HepG2 (cell line): ENCODE results near the gene ARL6IP4. TPM values are rescaled to one million over a fixed set of nuclear protein-coding genes. Genes with fewer than 3 reads are reported as not detected.

Experiments
- FOXM1 ChIP-seq: sonication (generic); formaldehyde crosslinking; IDR thresholded peaks from 2 replicates; pipeline ENCODE4 v1.5.0; 2020; ENCODE audit warnings: missing genetic modification reagents
- FOXP4 ChIP-seq: sonication (generic); formaldehyde crosslinking; IDR thresholded peaks from 2 replicates; pipeline ENCODE4 v1.4.0; 2020; ENCODE audit warnings: missing genetic modification reagents
- HNF4G ChIP-seq, 2 experiments: sonication (generic) in 1 of 2; formaldehyde crosslinking in 1 of 2; IDR thresholded peaks; 2 replicates each; pipeline versions ENCODE4 v1.4.0 to v1.6.1; 2011 to 2020; ENCODE audit warnings: borderline replicate concordance in 2 of 2, low read depth in 2 of 2, mild to moderate bottlenecking in 2 of 2, low read length in 1 of 2, missing genetic modification reagents in 1 of 2, moderate library complexity in 1 of 2
- MYC ChIP-seq: sonication (generic); formaldehyde crosslinking; IDR thresholded peaks from 2 replicates; pipeline ENCODE4 v1.9.0; 2021; ENCODE audit warnings: missing genetic modification reagents, borderline replicate concordance
- RXRB ChIP-seq: IDR thresholded peaks from 2 replicates; pipeline ENCODE4 v1.6.1; 2016; ENCODE audit warnings: borderline replicate concordance, missing genetic modification reagents, missing compliant biosample characterization
- SIX1 ChIP-seq: sonication (generic); formaldehyde crosslinking; IDR thresholded peaks from 2 replicates; pipeline ENCODE4 v1.4.0; 2020; ENCODE audit warnings: missing genetic modification reagents, borderline replicate concordance
- SIX4 ChIP-seq: sonication (generic); formaldehyde crosslinking; IDR thresholded peaks from 2 replicates; pipeline ENCODE4 v1.4.0; 2020; ENCODE audit warnings: missing genetic modification reagents
- XRCC5 ChIP-seq: fragments of 200-400 bp; formaldehyde crosslinking; optimal IDR thresholded peaks from 2 replicates; pipeline ENCODE3; 2017; ENCODE audit warnings: mild to moderate bottlenecking, low read length
- ZFP36L1 ChIP-seq: sonication (generic); formaldehyde crosslinking; IDR thresholded peaks from 2 replicates; pipeline ENCODE4 v1.8.0; 2022; ENCODE audit warnings: mild to moderate bottlenecking, missing genetic modification reagents, moderate library complexity
- ZFY ChIP-seq: sonication (generic); formaldehyde crosslinking; IDR thresholded peaks from 2 replicates; pipeline ENCODE4 v1.4.0; 2020; ENCODE audit warnings: missing genetic modification reagents
- ZMYM3 ChIP-seq: sonication (generic); formaldehyde crosslinking; IDR thresholded peaks from 2 replicates; pipeline ENCODE4 v1.5.1; 2020; ENCODE audit warnings: mild to moderate bottlenecking, missing genetic modification reagents
- ZNF207 ChIP-seq: fragments of 450-650 bp; IDR thresholded peaks from 2 replicates; pipeline ENCODE4 v1.6.1; 2016; ENCODE audit warnings: antibody characterized with exemption, borderline replicate concordance
- ZNF263 ChIP-seq: sonication (generic); formaldehyde crosslinking; IDR thresholded peaks from 2 replicates; pipeline ENCODE4 v1.4.0; 2020; ENCODE audit warnings: missing genetic modification reagents
- ZNF788 ChIP-seq: sonication (generic); formaldehyde crosslinking; IDR thresholded peaks from 2 replicates; pipeline ENCODE4 v1.5.0; 2020; ENCODE audit warnings: mild to moderate bottlenecking, missing genetic modification reagents, borderline replicate concordance
- ZNF841 ChIP-seq: sonication (generic); formaldehyde crosslinking; IDR thresholded peaks from 2 replicates; pipeline ENCODE4 v1.8.1; 2023; ENCODE audit warnings: missing genetic modification reagents, borderline replicate concordance
- polyA plus RNA-seq, 8 experiments: library from polyadenylated mRNA; depleted of rRNA in 3 of 8; stranded (reverse) in 7 of 8; unstranded in 1 of 8; fragments of >200 nt; fragmentation: Illumina TruSeq in 4 of 8; extraction: Trizol in 4 of 8; gene quantifications; 2 replicates each; pipeline versions ENCODE4 v1.2.1 to v1.2.3, GENCODE V29; 2011 to 2016; ENCODE audit warnings: low read depth in 4 of 8, missing spikeins in 1 of 8, mixed read lengths in 1 of 8; ENCODE audit not compliant: insufficient read depth in 1 of 8
- total RNA-seq, 5 experiments: library from RNA; depleted of rRNA; stranded (reverse); fragments of >200 nt; fragmentation: Illumina TruSeq; extraction: Trizol; gene quantifications; 2 replicates each; pipeline ENCODE4 v1.2.3, GENCODE V29; 2016; ENCODE audit warnings: low read depth in 1 of 5
- TF ChIP-seq, protein P1 (sequence below): sonication (generic); formaldehyde crosslinking; IDR thresholded peaks from 2 replicates; pipeline ENCODE4 v1.9.0; 2022; ENCODE audit warnings: low read depth, missing genetic modification reagents
- TF ChIP-seq, protein P2 (sequence below): sonication (generic); formaldehyde crosslinking; conservative IDR thresholded peaks from 2 replicates; pipeline ENCODE4 v1.4.0; 2020; ENCODE audit warnings: mild to moderate bottlenecking, missing genetic modification reagents, moderate library complexity
- TF ChIP-seq, protein P3 (sequence below): sonication (generic); formaldehyde crosslinking; IDR thresholded peaks from 2 replicates; pipeline ENCODE4 v1.4.0; 2020; ENCODE audit warnings: mild to moderate bottlenecking, missing genetic modification reagents

ARL6IP4 gene
- total and polyA plus RNA-seq, 2 of the 13 experiments (the other 11 are each of a cell fraction or from before 2014, with no cell fraction given): 155 to 220 TPM

GRCh38 chr12:122964439-122965257 lies 15.8 kb upstream of the ARL6IP4 start (continued):
- TF ChIP-seq, protein P1, sequence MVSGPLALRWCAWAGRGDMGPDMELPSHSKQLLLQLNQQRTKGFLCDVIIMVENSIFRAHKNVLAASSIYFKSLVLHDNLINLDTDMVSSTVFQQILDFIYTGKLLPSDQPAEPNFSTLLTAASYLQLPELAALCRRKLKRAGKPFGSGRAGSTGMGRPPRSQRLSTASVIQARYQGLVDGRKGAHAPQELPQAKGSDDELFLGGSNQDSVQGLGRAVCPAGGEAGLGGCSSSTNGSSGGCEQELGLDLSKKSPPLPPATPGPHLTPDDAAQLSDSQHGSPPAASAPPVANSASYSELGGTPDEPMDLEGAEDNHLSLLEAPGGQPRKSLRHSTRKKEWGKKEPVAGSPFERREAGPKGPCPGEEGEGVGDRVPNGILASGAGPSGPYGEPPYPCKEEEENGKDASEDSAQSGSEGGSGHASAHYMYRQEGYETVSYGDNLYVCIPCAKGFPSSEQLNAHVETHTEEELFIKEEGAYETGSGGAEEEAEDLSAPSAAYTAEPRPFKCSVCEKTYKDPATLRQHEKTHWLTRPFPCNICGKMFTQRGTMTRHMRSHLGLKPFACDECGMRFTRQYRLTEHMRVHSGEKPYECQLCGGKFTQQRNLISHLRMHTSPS (CRISPR knock-in tag): 0 out of 2 replicates have a peak, but pooled peaks have one; percentile 23
- TF ChIP-seq ZNF788 (0 out of 2 replicates have a peak, but pooled peaks have one; percentile 18), ZMYM3 (peak; percentile 28; the same call in 1 of the 2 replicates), ZFP36L1 (CRISPR knock-in tag) (no peak), SIX4 (CRISPR knock-in tag) (peak; percentile 90), ZNF841 (CRISPR knock-in tag) (no peak), HNF4G (IDR thresholded peaks at IDR 0.05; ENCODE audit: borderline replicate concordance, low read depth, low read length) (0 out of 2 replicates have a peak, but pooled peaks have one; percentile 36), HNF4G (CRISPR knock-in tag; IDR thresholded peaks at IDR 0.05; ENCODE audit: borderline replicate concordance, low read depth) (no peak), ZNF207 (no peak), SIX1 (CRISPR knock-in tag) (peak; percentile 93; the same call in 1 of the 2 replicates), FOXM1 (CRISPR knock-in tag) (no peak), RXRB (CRISPR knock-in tag) (0 out of 2 replicates have a peak, but pooled peaks have one; percentile 28), XRCC5 (peak; percentile 52), ZNF263 (CRISPR knock-in tag) (peak; percentile 47), MYC (peak; percentile 71), ZFY (CRISPR knock-in tag) (peak; percentile 53; the same call in 1 of the 2 replicates), FOXP4 (0 out of 2 replicates have a peak, but pooled peaks have one; percentile 10)
- TF ChIP-seq, protein P2, sequence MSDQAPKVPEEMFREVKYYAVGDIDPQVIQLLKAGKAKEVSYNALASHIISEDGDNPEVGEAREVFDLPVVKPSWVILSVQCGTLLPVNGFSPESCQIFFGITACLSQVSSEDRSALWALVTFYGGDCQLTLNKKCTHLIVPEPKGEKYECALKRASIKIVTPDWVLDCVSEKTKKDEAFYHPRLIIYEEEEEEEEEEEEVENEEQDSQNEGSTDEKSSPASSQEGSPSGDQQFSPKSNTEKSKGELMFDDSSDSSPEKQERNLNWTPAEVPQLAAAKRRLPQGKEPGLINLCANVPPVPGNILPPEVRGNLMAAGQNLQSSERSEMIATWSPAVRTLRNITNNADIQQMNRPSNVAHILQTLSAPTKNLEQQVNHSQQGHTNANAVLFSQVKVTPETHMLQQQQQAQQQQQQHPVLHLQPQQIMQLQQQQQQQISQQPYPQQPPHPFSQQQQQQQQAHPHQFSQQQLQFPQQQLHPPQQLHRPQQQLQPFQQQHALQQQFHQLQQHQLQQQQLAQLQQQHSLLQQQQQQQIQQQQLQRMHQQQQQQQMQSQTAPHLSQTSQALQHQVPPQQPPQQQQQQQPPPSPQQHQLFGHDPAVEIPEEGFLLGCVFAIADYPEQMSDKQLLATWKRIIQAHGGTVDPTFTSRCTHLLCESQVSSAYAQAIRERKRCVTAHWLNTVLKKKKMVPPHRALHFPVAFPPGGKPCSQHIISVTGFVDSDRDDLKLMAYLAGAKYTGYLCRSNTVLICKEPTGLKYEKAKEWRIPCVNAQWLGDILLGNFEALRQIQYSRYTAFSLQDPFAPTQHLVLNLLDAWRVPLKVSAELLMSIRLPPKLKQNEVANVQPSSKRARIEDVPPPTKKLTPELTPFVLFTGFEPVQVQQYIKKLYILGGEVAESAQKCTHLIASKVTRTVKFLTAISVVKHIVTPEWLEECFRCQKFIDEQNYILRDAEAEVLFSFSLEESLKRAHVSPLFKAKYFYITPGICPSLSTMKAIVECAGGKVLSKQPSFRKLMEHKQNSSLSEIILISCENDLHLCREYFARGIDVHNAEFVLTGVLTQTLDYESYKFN (CRISPR knock-in tag): peak; percentile 44
- TF ChIP-seq, protein P3, sequence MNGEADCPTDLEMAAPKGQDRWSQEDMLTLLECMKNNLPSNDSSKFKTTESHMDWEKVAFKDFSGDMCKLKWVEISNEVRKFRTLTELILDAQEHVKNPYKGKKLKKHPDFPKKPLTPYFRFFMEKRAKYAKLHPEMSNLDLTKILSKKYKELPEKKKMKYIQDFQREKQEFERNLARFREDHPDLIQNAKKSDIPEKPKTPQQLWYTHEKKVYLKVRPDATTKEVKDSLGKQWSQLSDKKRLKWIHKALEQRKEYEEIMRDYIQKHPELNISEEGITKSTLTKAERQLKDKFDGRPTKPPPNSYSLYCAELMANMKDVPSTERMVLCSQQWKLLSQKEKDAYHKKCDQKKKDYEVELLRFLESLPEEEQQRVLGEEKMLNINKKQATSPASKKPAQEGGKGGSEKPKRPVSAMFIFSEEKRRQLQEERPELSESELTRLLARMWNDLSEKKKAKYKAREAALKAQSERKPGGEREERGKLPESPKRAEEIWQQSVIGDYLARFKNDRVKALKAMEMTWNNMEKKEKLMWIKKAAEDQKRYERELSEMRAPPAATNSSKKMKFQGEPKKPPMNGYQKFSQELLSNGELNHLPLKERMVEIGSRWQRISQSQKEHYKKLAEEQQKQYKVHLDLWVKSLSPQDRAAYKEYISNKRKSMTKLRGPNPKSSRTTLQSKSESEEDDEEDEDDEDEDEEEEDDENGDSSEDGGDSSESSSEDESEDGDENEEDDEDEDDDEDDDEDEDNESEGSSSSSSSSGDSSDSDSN (CRISPR knock-in tag): peak; percentile 55; the same call in 1 of the 2 replicates
